Left colon (tissue), 2 donors: Measurements from ENCODE around the gene IFI6. TPM values are rescaled to one million over a fixed set of nuclear protein-coding genes. Genes with fewer than 3 reads are reported as not detected.
"Not testable (repeated sequence)": the region's sequence is repeated elsewhere in the genome, so short reads cannot be mapped to it uniquely, and the experiment has no call there.

Experiments used
- ATAC-seq: fragments of 200-7000 bp; cut with Tn5 transposase; one replicate; pipeline ENCODE4 v1.9.1; 2020; ENCODE audit warnings: mild to moderate bottlenecking, moderate library complexity
- DNase-seq, 2 donors: peaks; one replicate each; pipeline ENCODE4 v3.0.0-alpha.2; 2020
- intact Hi-C, 2 donors: fragments of 100-400 bp; cut with DNase I in 1 of 2; cut with micrococcal nuclease in 1 of 2; formaldehyde crosslinking; loops; one replicate each; pipeline versions ENCODE4 v1.11.2 to v1.14.0; 2022; cut with DNase I, micrococcal nuclease
- total RNA-seq, 2 donors: library from RNA; stranded (reverse); fragmentation: NEBNext Ultra II Directional; extraction: Animal tissue kit (Norgen Biotek cat#: 25700); gene quantifications; one replicate each; pipeline ENCODE4 v1.2.1, GENCODE V29; 2021
- donor health status: DM: no; HTN: no; CAD: no.
- donor health status: DM: yes; HTN: yes; CAD: no.

Gene IFI6
- total RNA-seq, 2 donors from 2014 or later = 15.7 to 19.6 TPM

- intact Hi-C loops = no loop called here
- DNase-seq (peak in 1 of 2 donors; percentile 30), ATAC-seq (no peak)
Observed at GRCh38 chr1:27658951-27659496, 13.0 kb downstream of the IFI6 start.

GRCh38 chr1:27656157-27656893 lies 15.7 kb downstream of the IFI6 start:
- no peak for ATAC-seq
- DNase-seq = no peak
- intact Hi-C loops = no loop called here

- ATAC-seq (no peak), DNase-seq (no peak)
- intact Hi-C loops = no loop called here
Observed at GRCh38 chr1:27655151-27655937, 16.6 kb downstream of the IFI6 start.

- DNase-seq (no peak), ATAC-seq (no peak)
- intact Hi-C loops = no loop called here
Observed at GRCh38 chr1:27652111-27652864, 19.7 kb downstream of the IFI6 start.

- ATAC-seq (no peak), DNase-seq (no peak)
- intact Hi-C loops = no loop called here
Observed at GRCh38 chr1:27650539-27651175, 21.3 kb downstream of the IFI6 start.

GRCh38 chr1:27650171-27650538 lies 21.8 kb downstream of the IFI6 start:
- DNase-seq (no peak), ATAC-seq (no peak)
- intact Hi-C loops = no loop called here

- intact Hi-C loops = no loop called here
- ATAC-seq = no peak
- DNase-seq = no peak
Observed at GRCh38 chr1:27649306-27649635, 22.7 kb downstream of the IFI6 start.

- no peak for DNase-seq
- ATAC-seq = no peak
- intact Hi-C loops = no loop called here
Observed at GRCh38 chr1:27648602-27649305, 23.2 kb downstream of the IFI6 start.

- DNase-seq = no peak
- no peak for ATAC-seq
Observed at GRCh38 chr1:27647328-27647727, 24.7 kb downstream of the IFI6 start.

GRCh38 chr1:27646676-27647075 lies 25.3 kb downstream of the IFI6 start:
- DNase-seq (no peak), ATAC-seq (no peak)
- intact Hi-C loops = no loop called here

More at GRCh38 chr1:27647328-27647727, 24.7 kb downstream of the IFI6 start:
- intact Hi-C loops = no loop called here

- DNase-seq (no peak), ATAC-seq (no peak)
- intact Hi-C loops = no loop called here
Observed at GRCh38 chr1:27645071-27645415, 26.9 kb downstream of the IFI6 start.

- ATAC-seq (no peak), DNase-seq (no peak)
- intact Hi-C loops = no loop called here
Observed at GRCh38 chr1:27644369-27645070, 27.5 kb downstream of the IFI6 start.

- DNase-seq (peak in 1 of 2 donors; percentile 66), ATAC-seq (peak; percentile 89)
- intact Hi-C loops = no loop called here
Observed at GRCh38 chr1:27643600-27644368, 28.2 kb downstream of the IFI6 start.

- not testable (repeated sequence) for ATAC-seq, DNase-seq
Observed at GRCh38 chr1:27640514-27640913, 31.5 kb downstream of the IFI6 start.

GRCh38 chr1:27638805-27639204 lies 33.2 kb downstream of the IFI6 start:
- DNase-seq = no peak
- ATAC-seq = no peak
- intact Hi-C loops = no loop called here

More at GRCh38 chr1:27640514-27640913, 31.5 kb downstream of the IFI6 start:
- intact Hi-C loops = not testable (repeated sequence)

- ATAC-seq (no peak), DNase-seq (no peak)
- intact Hi-C loops = no loop called here
Observed at GRCh38 chr1:27638047-27638734, 33.8 kb downstream of the IFI6 start.
